Neuronal stem cell (in vitro differentiated cells): ENCODE measurements around the gene SNRK.

Experiments
- DNase-seq: peaks from one replicate; pipeline ENCODE4 v3.0.0-alpha.2; 2013; ENCODE audit warnings: low spot score
- H2AFZ ChIP-seq: one replicate; pipeline ENCODE4 v1.6.1; 2013; ENCODE audit warnings: mild to moderate bottlenecking, low read length, inconsistent platforms
- H2AK5ac ChIP-seq: 2 replicates; pipeline ENCODE4 v1.6.1; 2013; ENCODE audit warnings: low read depth, mild to moderate bottlenecking, inconsistent platforms, low read length, moderate library complexity, mixed read lengths
- H2BK120ac ChIP-seq: 2 replicates; pipeline ENCODE4 v1.6.1; 2013; ENCODE audit warnings: low read depth, mild to moderate bottlenecking, inconsistent platforms, low read length, moderate library complexity, mixed read lengths
- H2BK12ac ChIP-seq: one replicate; pipeline ENCODE4 v1.6.1; 2013; ENCODE audit warnings: low read length, inconsistent platforms
- H2BK15ac ChIP-seq: 2 replicates; pipeline ENCODE4 v1.6.1; 2013; ENCODE audit warnings: mild to moderate bottlenecking, low read length, inconsistent platforms, mixed read lengths
- H2BK5ac ChIP-seq: one replicate; pipeline ENCODE4 v1.6.1; 2013; ENCODE audit warnings: inconsistent platforms, mild to moderate bottlenecking, low read length, moderate library complexity
- H3K14ac ChIP-seq: one replicate; pipeline ENCODE4 v1.6.1; 2013; ENCODE audit warnings: low read length, inconsistent platforms
- H3K18ac ChIP-seq: 2 replicates; pipeline ENCODE4 v1.6.1; 2013; ENCODE audit warnings: low read length, inconsistent platforms
- H3K23ac ChIP-seq: 2 replicates; pipeline ENCODE4 v1.6.1; 2013; ENCODE audit warnings: low read depth, mild to moderate bottlenecking, mixed read lengths, low read length, inconsistent platforms; ENCODE audit not compliant: poor library complexity
- H3K27ac ChIP-seq: replicated peaks from 3 replicates; pipeline ENCODE4 v1.5.1; 2013; ENCODE audit warnings: low read length, inconsistent platforms
- H3K27me3 ChIP-seq, 3 experiments: 2 replicates each; pipeline ENCODE4 v1.6.1; 2013; ENCODE audit warnings: low read length in 3 of 3, mild to moderate bottlenecking in 2 of 3, inconsistent platforms in 1 of 3, low read depth in 1 of 3, mixed read lengths in 1 of 3, moderate library complexity in 1 of 3; ENCODE audit not compliant: control insufficient read depth in 3 of 3, insufficient read depth in 3 of 3
- H3K36me3 ChIP-seq, 2 donors: replicated peaks in 1 of 2; 2 replicates each; pipeline ENCODE4 v1.6.1; 2013; ENCODE audit warnings: low read length in 2 of 2; ENCODE audit not compliant: control insufficient read depth in 2 of 2, insufficient read depth in 2 of 2
- H3K4ac ChIP-seq: 2 replicates; pipeline ENCODE4 v1.6.1; 2013; ENCODE audit warnings: inconsistent platforms, mild to moderate bottlenecking, low read length, moderate library complexity
- H3K4me1 ChIP-seq, 2 donors: 1 replicate in 1 of 2; 2 replicates in 1 of 2; pipeline ENCODE4 v1.6.1; 2013; ENCODE audit warnings: low read length in 2 of 2, low read depth in 1 of 2; ENCODE audit not compliant: control insufficient read depth in 2 of 2, insufficient read depth in 1 of 2
- H3K4me2 ChIP-seq: one replicate; pipeline ENCODE4 v1.6.1; 2013; ENCODE audit warnings: mild to moderate bottlenecking, low read length, inconsistent platforms; ENCODE audit not compliant: insufficient read depth, poor library complexity, severe bottlenecking
- H3K4me3 ChIP-seq, 2 donors: 2 replicates each; pipeline ENCODE4 v1.5.1; 2013; ENCODE audit warnings: low read length in 2 of 2, mild to moderate bottlenecking in 2 of 2, inconsistent platforms in 1 of 2, moderate library complexity in 1 of 2
- H3K79me1 ChIP-seq: one replicate; pipeline ENCODE4 v1.6.1; 2013; ENCODE audit warnings: low read depth, mild to moderate bottlenecking, inconsistent platforms, low read length, moderate library complexity
- H3K9ac ChIP-seq: one replicate; pipeline ENCODE4 v1.6.1; 2013; ENCODE audit warnings: mild to moderate bottlenecking, low read depth, low read length, inconsistent platforms; ENCODE audit not compliant: poor library complexity
- H3K9me3 ChIP-seq, 2 donors: replicated peaks in 1 of 2; 2 replicates each; pipeline versions ENCODE3 to v1.6.1; 2013; ENCODE audit warnings: low read length in 2 of 2, mild to moderate bottlenecking in 2 of 2, inconsistent platforms in 1 of 2, low read depth in 1 of 2, mixed read lengths in 1 of 2, moderate library complexity in 1 of 2; ENCODE audit not compliant: control insufficient read depth in 2 of 2, insufficient read depth in 1 of 2
- H4K8ac ChIP-seq: one replicate; pipeline ENCODE4 v1.6.1; 2013; ENCODE audit warnings: low read depth, mild to moderate bottlenecking, inconsistent platforms, low read length, moderate library complexity
- H4K91ac ChIP-seq: one replicate; pipeline ENCODE4 v1.6.1; 2013; ENCODE audit warnings: low read length, low read depth, mild to moderate bottlenecking, inconsistent platforms; ENCODE audit not compliant: poor library complexity
- WGBS, 2 donors: extraction: QIAGEN DNeasy Blood & Tissue Kit; methylation state at CpG; one replicate each; pipeline ENCODE4 v1.1.7; 2013; ENCODE audit warnings: missing lambda C conversion rate in 2 of 2, mixed read lengths in 1 of 2; ENCODE audit not compliant: insufficient read length in 2 of 2, insufficient replicate concordance in 1 of 2; ENCODE audit errors: extremely low coverage in 2 of 2; 5-methylcytosine and 5-hydroxymethylcytosine counted together

SNRK gene

GRCh38 chr3:43378066-43378935, 92.0 kb downstream of the SNRK start:
- H4K8ac ChIP-seq, result no peak overlapping the region
- H2BK5ac ChIP-seq, result no peak overlapping the region
- no peak overlapping the region for H3K18ac ChIP-seq
- DNase-seq, result no peak
- no peak overlapping the region for H2BK12ac ChIP-seq
- H3K79me1 ChIP-seq, result no peaks in the 10 kb centered on the region
- no peaks in the 10 kb centered on the region for H3K36me3 ChIP-seq
- H3K14ac ChIP-seq, result no peak overlapping the region
- H3K27ac ChIP-seq, result no peak overlapping the region
- H3K27me3 ChIP-seq, result no peaks in the 10 kb centered on the region
- H3K4ac ChIP-seq, result no peak overlapping the region
- no peak overlapping the region for H3K9ac ChIP-seq
- no peak overlapping the region for H2BK15ac ChIP-seq
- no peak overlapping the region for H3K4me3 ChIP-seq
- H3K9me3 ChIP-seq, result no peaks in the 10 kb centered on the region
- H3K23ac ChIP-seq, result no peak overlapping the region
- no peak overlapping the region for H4K91ac ChIP-seq
- no peak overlapping the region for H3K4me2 ChIP-seq
- H3K4me1 ChIP-seq, result peaks cover 0 to 7% of the 10 kb centered on the region in 2 donors
- H2AK5ac ChIP-seq, result no peak overlapping the region
- WGBS, 2 donors, result no CpG with 5 or more reads among the region's 2 CpGs
- H2AFZ ChIP-seq, result no peak overlapping the region
- no peak overlapping the region for H2BK120ac ChIP-seq

GRCh38 chr3:43379343-43379742, 93.0 kb downstream of the SNRK start:
- H3K27ac ChIP-seq, result no peak overlapping the region
- H3K9me3 ChIP-seq, result no peaks in the 10 kb centered on the region
- H3K27me3 ChIP-seq, result no peaks in the 10 kb centered on the region
- WGBS, 2 donors, result no CpG with 5 or more reads among the region's 3 CpGs
- H3K14ac ChIP-seq, result no peak overlapping the region
- no peak overlapping the region for H4K8ac ChIP-seq
- no peak overlapping the region for H3K4ac ChIP-seq
- H2BK15ac ChIP-seq, result no peak overlapping the region
- no peaks in the 10 kb centered on the region for H3K79me1 ChIP-seq
- H2AFZ ChIP-seq, result no peak overlapping the region
- no peak overlapping the region for H3K4me3 ChIP-seq
- H2AK5ac ChIP-seq, result no peak overlapping the region
- no peak overlapping the region for H2BK120ac ChIP-seq
- H3K9ac ChIP-seq, result no peak overlapping the region
- no peak for DNase-seq
- H3K4me2 ChIP-seq, result no peak overlapping the region
- no peak overlapping the region for H2BK5ac ChIP-seq
- H3K36me3 ChIP-seq, result no peaks in the 10 kb centered on the region
- no peaks in the 10 kb centered on the region for H3K4me1 ChIP-seq
- H4K91ac ChIP-seq, result no peak overlapping the region
- H3K18ac ChIP-seq, result no peak overlapping the region
- H2BK12ac ChIP-seq, result no peak overlapping the region
- H3K23ac ChIP-seq, result no peak overlapping the region

GRCh38 chr3:43388175-43388574, 101.8 kb downstream of the SNRK start:
- Histone ChIP-seq H2BK12ac (no peak overlapping the region), H3K9me3 (no peaks in the 10 kb centered on the region), H2BK5ac (no peak overlapping the region), H2AK5ac (no peak overlapping the region), H3K36me3 (no peaks in the 10 kb centered on the region), H2BK120ac (no peak overlapping the region), H3K23ac (no peak overlapping the region), H3K4me3 (no peak overlapping the region), H2BK15ac (no peak overlapping the region), H4K8ac (no peak overlapping the region), H3K79me1 (no peaks in the 10 kb centered on the region), H2AFZ (no peak overlapping the region), H3K4me1 (peaks cover 0 to 3% of the 10 kb centered on the region in 2 donors), H3K27me3 (no peaks in the 10 kb centered on the region), H3K9ac (no peak overlapping the region), H3K4ac (no peak overlapping the region), H4K91ac (peak overlapping the region; percentile 42), H3K18ac (no peak overlapping the region), H3K14ac (peak overlapping the region; percentile 31), H3K4me2 (no peak overlapping the region), H3K27ac (no peak overlapping the region)
- WGBS, 2 donors, result no CpG with 5 or more reads among the region's 5 CpGs
- DNase-seq, result no peak

GRCh38 chr3:43388915-43389314, 102.6 kb downstream of the SNRK start:
- Histone ChIP-seq H3K4me2 (no peak overlapping the region), H3K27ac (no peak overlapping the region), H3K4me3 (no peak overlapping the region), H3K14ac (no peak overlapping the region), H2BK5ac (no peak overlapping the region), H2BK12ac (no peak overlapping the region), H3K4me1 (peaks cover 0 to 3% of the 10 kb centered on the region in 2 donors), H2AFZ (no peak overlapping the region), H4K91ac (no peak overlapping the region), H3K18ac (no peak overlapping the region), H3K9me3 (no peaks in the 10 kb centered on the region), H3K27me3 (no peaks in the 10 kb centered on the region), H3K4ac (no peak overlapping the region), H3K79me1 (no peaks in the 10 kb centered on the region), H3K9ac (no peak overlapping the region), H2BK15ac (no peak overlapping the region), H2BK120ac (no peak overlapping the region), H3K36me3 (no peaks in the 10 kb centered on the region), H3K23ac (no peak overlapping the region), H2AK5ac (no peak overlapping the region), H4K8ac (no peak overlapping the region)
- no peak for DNase-seq
